Midbrain (tissue), 1 donor: Measurements from ENCODE around the gene HIKESHI.
A peak's percentile ranks its signal among the peaks of the same experiment; 100 is the strongest.
"Not testable (repeated sequence)": the region's sequence is repeated elsewhere in the genome, so short reads cannot be mapped to it uniquely, and the experiment has no call there.

Experiments used
- DNase-seq: peaks from one replicate; lab custom pipeline; 2025; lab: John Stamatoyannopoulos, UW

Gene HIKESHI

DNA sequence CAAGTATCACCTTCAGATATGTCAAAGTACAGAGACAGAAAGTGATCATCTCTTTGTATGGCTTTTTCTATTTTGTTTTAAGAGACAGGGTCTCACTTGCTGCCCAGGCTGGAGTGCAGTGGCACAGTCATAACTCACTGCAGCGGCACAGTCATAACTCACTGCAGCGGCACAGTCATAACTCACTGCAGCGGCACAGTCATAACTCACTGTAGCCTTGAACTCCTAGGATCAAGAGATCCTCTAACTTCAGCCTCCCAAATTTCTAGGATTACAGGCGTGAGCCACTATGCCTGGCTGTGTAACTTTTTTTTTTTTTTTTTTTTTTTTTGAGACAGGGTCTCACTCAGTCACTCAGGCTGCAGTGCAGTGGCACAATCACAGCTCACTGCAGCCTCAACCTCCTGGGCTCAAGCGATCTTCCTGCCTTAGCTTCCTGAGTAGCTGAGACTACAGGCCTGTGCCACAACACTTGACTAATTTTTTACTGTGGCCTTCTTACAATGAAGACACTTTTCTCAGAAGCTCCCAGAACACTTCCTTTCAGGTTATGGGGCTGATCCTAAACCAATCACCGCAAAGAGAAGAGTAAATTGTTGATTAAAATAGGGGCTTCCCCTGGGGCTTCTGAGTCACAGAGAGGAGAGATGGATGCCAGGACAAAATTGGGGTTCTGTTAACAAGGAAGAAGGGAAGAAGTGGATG, 9.0 kb upstream of the HIKESHI start:
- DNase-seq = no peak

DNA sequence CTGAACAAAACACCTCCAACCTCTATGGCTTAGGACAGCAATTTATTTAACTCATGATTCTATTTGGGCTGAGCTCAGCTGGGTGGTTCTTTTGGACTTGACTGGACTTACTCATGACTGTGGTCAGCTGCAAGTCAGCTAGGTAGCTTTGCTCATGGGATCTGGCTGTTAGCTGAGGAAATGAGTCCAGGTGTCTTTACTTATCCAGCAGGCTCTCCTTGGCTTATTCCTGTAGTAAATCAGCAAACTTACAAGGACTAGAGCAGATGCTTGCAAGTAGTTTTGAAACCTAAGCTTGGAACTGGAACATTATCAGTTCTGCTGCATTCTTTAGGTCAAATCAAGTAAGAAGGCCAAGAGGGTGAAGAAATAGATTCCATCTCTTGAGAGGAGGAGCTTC, 8.0 kb upstream of the HIKESHI start:
- DNase-seq = no peak

GRCh38 chr11:86301742-86302091, 323 bp upstream of the HIKESHI start:
- DNase-seq = no peak

GRCh38 chr11:86303257-86303656, 1.2 kb downstream of the HIKESHI start:
- no peak for DNase-seq

- not testable (repeated sequence) for DNase-seq
These were observed 6.7 kb downstream of the HIKESHI start for GRCh38 chr11:86308710-86309109.

DNA sequence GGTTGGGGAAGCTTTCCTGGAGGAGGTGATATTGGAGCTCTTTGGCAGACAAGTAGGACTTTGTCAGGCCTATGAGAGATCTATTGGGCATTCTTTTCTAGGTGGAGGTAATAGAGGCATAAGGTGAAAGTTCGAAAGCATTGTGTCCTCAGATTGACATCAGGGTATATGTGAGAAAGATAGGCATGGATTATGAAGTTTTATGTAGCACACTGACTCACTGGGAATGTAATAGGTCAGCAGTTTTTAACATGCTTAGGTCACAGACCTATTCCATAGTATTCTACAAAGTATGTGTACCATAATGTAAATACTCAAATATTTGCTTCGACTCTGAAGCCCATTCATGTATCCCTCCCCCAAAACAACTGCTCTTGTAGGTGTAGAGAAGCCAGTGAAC, 11.8 kb downstream of the HIKESHI start:
- no peak for DNase-seq

DNA sequence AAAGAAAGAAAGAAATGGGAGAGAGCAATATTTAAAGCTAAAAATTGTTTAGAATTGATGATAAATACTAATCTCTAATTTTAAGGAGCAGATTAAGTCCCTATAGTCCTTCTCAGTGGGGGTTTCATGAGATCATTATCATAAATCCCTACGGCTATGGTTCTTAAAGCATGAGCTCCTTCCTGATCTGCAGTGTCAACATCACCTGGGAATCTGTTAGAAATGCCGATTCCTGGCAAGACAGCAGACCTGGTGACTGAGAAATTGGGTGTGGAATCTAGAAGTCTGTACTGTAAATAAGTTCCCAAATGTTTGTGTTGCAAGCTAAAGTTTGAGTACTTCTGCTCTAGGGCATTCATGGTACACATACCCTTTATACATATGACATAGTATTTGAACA, 12.6 kb downstream of the HIKESHI start:
- no peak for DNase-seq

DNA sequence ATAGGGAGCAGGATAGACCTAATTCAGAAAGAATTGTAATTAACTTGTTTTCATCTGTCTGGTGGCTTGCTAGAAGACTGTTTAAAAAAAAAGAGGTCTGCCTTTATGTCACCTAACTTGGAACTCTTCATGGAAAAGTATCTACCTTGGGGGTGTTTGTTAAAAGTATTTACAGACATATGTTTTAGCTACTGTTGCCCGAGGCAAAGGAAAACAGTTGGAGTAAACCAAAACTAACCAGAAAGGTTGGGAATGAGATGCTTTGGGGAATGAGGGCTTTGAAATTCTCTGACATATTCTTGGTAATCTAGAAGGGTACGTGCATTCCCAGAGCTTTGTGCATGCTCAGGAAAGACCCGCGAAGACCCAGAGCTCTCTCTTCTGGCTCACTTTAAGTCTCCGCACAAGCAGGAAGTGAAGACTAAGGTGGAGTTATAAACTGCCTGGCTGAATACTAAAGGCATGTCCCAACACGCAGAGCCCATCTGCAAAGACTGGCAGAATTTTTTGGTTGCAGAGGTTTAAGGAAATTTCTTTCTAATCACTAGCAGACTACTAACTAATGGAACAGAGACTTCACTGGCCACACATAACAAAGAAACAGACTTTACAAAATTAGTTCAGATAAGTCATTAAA, 33.2 kb downstream of the HIKESHI start:
- DNase-seq = no peak

DNA sequence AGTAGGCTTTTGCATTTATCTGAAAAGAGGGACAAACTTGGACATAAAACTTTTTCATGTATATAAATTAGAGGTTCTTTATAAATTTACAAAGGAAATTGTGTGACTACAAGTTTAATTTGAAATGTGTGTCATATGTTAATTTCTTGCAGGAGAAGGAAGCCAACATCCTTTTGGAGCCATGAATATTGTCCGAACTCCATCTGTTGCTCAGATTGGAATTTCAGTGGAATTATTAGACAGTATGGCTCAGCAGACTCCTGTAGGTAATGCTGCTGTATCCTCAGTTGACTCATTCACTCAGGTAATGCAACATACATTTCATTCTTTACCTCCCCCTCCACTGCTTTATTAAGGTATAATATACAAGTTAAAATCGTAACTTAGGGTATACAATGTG, 35.2 kb downstream of the HIKESHI start:
- no peak for DNase-seq

DNA sequence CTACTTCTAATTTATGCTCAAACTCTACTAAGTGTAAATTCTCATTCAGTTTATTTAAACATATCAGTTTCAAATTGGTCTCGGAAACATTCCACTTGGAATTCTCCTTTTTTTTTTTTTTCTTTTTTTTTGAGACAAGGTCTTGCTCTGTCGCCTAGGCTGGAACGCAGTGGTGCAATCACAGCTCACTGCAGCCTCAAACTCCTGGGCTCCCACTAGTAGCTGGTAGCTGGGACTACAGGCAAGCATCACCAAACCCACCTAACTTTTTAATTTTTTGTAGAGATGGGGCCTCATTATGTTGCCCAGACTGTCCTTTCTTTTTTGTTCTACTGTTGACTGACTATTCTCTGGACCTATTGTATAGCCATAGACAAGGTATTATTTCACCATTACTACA, 39.3 kb downstream of the HIKESHI start:
- DNase-seq = no peak

- no peak for DNase-seq
These were observed 44.5 kb downstream of the HIKESHI start for GRCh38 chr11:86346513-86346912.

DNA sequence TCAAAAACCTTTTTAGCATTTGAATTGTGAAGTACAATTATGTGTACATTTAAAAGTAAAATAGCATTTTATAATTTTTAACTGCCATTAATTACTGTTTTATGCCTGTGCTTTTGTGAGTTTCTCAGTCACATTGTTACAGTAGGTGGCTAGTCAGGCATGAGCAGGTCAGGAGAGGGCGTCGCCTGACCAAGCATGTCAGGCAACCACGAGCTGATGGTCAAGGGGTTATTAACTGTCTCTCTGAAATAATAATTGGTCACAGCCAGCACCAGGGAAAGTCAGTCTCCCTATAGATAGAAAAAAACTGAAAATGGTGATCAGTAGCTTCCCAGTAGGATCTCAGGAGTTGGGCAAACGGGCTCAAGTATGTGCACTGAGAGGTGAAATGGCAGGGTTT, 53.2 kb downstream of the HIKESHI start:
- DNase-seq = no peak

DNA sequence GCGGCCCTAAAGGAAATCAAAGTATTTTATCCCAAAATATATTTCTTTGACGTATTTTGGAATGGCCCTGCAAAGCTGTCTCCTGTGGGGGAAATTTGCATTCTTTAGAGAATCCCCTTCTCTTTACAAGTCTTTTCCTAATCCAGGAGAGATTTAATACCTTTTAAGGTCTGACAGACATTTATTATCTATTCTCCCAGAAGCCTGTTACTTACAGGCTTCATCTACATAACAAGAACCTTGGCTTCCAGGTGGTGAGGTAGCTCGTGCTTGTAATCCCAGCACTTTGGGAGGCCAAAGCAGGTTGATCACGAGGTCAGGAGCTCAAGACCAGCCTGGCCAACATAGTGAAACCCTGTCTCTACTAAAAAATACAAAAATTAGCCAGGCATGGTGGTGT, 55.4 kb downstream of the HIKESHI start:
- DNase-seq = not testable (repeated sequence)

GRCh38 chr11:86358720-86359119, 56.7 kb downstream of the HIKESHI start:
- DNase-seq = no peak

DNA sequence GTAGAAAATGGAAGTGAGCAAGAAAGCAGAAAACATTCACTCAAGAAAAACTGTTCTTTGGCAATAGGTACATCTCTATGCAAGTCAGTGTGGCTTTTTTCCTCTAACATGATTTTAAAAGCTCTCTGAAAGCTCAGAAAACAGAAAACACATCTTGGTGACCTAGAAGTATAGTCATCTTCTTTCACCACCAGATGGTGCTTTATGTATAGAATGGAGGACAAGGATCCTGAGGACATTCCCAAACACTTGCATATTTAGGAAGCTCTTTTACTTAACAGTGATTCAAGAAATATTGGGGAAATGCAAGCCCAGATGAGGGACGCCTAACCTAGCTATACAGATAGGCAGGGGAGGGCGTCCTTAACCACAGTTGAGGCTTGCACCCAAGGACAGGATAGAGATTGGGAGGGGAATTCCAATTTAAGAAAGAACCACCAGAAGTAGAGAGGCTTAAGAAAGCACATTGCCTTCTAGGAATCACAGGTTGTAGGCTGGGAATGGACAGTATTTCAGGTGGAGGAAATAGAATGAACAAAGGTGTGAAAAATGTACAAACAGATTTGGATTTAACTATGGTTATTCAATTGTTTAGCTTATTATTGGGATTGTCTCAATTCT, 58.8 kb downstream of the HIKESHI start:
- peak; percentile 4 for DNase-seq

DNA sequence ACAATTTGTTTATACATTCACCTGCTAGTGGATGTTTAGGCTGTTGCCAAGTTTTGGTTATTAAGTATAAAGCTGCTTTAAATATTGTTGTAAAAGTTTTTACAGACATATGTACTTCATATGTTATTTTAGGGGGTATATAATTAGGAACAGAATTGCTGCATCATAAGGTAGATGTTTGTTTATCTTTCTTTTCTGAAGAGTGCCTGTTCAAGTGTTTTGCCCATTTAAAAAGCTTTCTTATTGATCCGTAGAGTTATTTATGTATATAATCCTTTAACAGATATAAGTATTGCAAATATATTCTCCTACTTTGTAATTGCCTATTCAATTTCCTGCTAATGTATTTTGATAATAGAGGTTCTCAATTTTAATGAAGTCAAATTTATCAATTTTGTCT, 61.4 kb downstream of the HIKESHI start:
- DNase-seq = no peak

- DNase-seq = no peak
These were observed 63.5 kb downstream of the HIKESHI start for GRCh38 chr11:86365546-86365945.

DNA sequence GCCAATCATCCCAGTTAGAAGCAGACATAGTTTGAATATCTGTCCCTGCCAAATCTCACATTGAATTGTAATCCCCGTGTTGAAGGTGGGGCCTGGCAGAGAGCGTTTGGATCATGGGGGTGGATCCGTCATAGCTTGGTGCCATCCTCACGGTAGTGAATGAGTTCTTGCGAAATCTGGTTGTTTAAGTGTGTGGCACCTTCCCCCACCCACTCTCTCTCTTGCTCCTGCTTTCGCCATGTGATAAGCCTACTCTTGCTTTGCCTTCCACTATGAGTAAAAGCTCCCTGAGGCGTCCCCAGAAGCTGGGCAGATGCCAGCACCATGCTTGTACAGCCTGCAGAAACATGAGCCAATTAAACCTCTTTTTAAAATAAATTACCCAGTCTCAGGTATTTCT, 67.6 kb downstream of the HIKESHI start:
- DNase-seq = no peak

GRCh38 chr11:86370171-86370570, 68.1 kb downstream of the HIKESHI start:
- no peak for DNase-seq

DNA sequence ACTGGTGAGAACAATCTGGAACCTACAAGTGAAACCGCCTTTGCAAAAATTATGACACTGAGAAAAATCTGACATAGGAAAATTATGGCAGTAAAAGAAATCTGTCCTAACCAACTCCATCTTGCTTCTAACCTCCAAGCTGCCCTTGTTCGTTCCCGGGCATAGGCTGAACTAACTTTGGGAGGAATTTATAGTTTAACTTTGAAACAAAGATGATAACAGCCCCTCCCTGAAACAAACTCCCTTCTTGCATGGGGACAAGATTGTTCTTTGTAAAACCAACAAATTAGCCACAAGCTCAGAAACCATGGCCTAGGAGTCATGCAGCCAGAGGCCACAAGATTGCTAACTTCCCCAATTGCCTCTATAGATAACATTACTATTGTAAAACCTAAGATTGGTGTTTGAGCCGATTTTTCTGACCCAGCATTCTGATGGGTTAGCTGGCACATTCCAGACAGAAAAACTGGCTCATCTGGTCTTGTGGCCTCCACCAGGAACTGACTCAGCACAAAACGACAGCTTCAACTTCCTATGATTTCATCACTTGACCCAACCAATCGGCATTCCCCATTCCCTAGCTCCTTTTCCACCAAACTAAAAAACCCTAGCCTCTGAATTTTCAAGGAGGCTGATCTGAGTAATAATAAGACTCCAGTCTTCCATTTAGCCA, 69.0 kb downstream of the HIKESHI start:
- DNase-seq = no peak

GRCh38 chr11:86372041-86372440, 70.0 kb downstream of the HIKESHI start:
- DNase-seq = no peak

- DNase-seq = no peak
These were observed 70.5 kb downstream of the HIKESHI start for GRCh38 chr11:86372586-86372985.

DNA sequence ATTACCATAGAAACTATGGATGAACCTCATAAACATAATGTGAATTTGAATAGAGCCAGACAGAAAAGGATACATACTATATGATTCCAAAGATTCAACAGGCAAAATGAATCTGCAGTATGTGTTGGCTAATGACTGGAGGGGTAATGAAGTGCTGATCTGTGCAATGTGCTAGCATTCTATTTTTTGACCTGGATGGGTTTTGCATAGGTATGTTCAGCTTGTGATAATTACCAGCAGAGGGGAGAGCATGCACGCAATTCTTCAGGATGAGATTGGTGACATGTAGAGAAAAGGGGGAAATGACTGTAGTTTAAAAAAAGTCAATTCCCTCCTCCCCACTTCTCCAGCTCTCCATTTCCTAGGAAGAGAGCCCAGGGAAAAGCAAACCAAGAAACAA, 72.0 kb downstream of the HIKESHI start:
- DNase-seq = no peak
